GM23338 (cell line): Measurements from ENCODE around the gene SNPH.

ENCODE experiments used
- EZH2 ChIP-seq: fragments of 200-600 bp; sonication (generic); IDR thresholded peaks from one replicate; pipeline ENCODE4 v1.8.0; 2017; ENCODE audit warnings: antibody characterized with exemption, mild to moderate bottlenecking, low read depth; ENCODE audit not compliant: unreplicated experiment
- JUNB ChIP-seq: IDR thresholded peaks from one replicate; pipeline ENCODE4 v1.6.1; 2016; ENCODE audit warnings: antibody characterized with exemption; ENCODE audit not compliant: unreplicated experiment
- POLR2AphosphoS5 ChIP-seq: IDR thresholded peaks from 2 replicates; pipeline ENCODE4 v1.6.1; 2016; ENCODE audit warnings: antibody characterized with exemption, low read depth
- REST ChIP-seq: IDR thresholded peaks from one replicate; pipeline ENCODE4 v1.6.1; 2018; ENCODE audit warnings: antibody characterized with exemption; ENCODE audit not compliant: unreplicated experiment
- TF ChIP-seq, protein P1 (sequence below), 2 experiments: fragments of 200-600 bp in 1 of 2; sonication (generic) in 1 of 2; conservative IDR thresholded peaks; 2 replicates each; pipeline versions ENCODE4 v1.5.1 to v1.6.1; 2016 to 2017; ENCODE audit warnings: antibody characterized with exemption in 2 of 2, low read depth in 2 of 2, mild to moderate bottlenecking in 2 of 2, moderate library complexity in 1 of 2

DNA sequence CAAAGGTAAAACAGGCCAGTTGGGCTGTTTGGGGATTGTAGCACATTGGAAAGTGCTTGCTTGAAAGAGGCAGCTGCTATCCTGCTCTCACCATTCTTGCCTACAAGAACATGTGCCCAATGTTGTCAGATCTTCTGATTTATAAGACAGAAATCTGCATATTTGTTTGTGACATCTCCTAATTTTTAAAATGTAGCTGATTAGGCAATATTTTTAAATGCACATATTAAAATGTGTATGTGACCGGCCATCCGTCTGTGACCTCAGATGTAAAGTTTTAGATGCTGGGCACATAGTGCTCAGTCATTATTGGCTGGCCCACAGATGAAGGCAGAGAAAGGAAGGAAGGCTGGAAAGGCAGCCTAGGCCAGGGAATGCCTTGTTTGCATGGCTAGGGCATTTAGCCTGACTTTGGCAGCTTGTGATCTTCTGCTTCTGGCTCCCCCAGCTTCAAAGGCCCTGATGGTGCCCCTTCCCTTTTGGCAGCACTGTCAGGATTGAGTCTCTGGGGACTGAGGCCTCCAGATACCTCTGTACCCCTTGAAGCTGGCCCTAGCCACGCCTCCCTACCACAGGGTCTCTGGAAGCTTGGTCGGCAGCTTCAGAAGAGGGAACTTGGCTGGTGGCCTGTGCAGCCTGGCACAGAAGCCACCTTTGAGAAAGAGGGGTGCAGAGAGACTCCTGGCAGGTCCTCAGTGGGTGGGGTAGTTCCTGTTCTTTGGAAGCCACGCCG is 6.4 kb downstream of the SNPH start:
- no peak for TF ChIP-seq EZH2
- no peak for TF ChIP-seq JUNB
- no peak for TF ChIP-seq POLR2AphosphoS5
- TF ChIP-seq, protein P1, sequence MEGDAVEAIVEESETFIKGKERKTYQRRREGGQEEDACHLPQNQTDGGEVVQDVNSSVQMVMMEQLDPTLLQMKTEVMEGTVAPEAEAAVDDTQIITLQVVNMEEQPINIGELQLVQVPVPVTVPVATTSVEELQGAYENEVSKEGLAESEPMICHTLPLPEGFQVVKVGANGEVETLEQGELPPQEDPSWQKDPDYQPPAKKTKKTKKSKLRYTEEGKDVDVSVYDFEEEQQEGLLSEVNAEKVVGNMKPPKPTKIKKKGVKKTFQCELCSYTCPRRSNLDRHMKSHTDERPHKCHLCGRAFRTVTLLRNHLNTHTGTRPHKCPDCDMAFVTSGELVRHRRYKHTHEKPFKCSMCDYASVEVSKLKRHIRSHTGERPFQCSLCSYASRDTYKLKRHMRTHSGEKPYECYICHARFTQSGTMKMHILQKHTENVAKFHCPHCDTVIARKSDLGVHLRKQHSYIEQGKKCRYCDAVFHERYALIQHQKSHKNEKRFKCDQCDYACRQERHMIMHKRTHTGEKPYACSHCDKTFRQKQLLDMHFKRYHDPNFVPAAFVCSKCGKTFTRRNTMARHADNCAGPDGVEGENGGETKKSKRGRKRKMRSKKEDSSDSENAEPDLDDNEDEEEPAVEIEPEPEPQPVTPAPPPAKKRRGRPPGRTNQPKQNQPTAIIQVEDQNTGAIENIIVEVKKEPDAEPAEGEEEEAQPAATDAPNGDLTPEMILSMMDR (conservative IDR thresholded peaks at IDR 0.05; ENCODE audit: low read depth in 2 of 2): no peak
- TF ChIP-seq REST: no peak
